Hepatic stellate cell (primary cell): Measurements from ENCODE around the gene RASSF8.
"Not testable (repeated sequence)": the region's sequence is repeated elsewhere in the genome, so short reads cannot be mapped to it uniquely, and the experiment has no call there.

Source experiments
- DNase-seq: peaks from one replicate; pipeline ENCODE4 v3.0.0; 2011; ENCODE audit warnings: low spot score

The RASSF8 gene

DNA sequence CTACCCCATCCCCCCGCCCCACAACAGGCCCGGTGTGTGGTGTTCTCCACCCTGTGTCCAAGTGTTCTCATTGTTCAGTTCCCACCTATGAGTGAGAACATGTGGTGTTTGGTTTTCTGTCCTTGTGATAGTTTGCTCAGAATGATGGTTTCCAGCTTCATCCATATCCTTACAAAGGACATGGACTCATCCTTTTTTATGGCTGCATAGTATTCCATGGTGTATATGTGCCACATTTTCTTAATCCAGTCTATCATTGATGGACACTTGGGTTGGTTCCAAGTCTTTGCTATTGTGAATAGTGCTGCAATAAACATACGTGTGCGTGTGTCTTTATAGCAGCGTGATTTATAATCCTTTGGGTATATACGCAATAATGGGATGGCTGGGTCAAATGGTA lies 98.8 kb downstream of the RASSF8 start:
- DNase-seq, result not testable (repeated sequence)

DNA sequence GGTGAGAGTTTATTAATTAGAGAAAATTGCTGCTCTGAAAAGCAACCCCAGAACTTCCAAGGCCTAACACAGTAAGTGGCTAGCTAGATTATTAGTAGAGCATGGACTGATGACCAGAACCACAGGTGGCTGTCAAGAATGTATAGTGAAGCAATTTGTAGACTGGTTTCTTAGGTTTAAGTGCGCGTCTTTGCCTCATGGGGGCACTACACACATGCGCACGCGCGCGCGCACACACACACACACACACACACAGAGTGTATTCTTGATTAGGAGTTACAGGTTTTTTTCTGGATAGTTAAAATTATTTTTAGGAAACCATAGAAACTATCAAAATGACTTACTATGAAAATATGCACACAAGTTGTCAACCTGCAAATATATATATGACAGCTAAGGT lies 99.8 kb downstream of the RASSF8 start:
- no peak for DNase-seq

DNA sequence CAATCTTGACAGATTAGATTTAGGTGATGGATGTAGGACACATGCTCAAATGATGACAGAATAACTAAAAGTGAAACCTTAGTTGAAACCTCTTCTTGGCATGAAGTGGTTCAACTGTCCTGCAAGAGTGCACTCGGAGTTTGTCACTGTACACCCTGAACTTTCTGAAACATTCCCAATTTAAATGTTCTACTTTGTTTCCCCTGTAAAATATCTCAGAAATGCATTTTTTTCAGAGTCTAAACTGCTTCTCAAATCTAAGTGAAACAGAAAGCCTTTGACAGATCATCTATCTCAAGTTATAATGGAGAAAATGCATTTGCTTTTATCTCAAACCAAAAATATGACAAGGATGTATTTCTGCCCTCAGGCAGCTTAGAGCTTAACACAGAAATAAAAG lies 100.3 kb downstream of the RASSF8 start:
- no peak for DNase-seq

DNA sequence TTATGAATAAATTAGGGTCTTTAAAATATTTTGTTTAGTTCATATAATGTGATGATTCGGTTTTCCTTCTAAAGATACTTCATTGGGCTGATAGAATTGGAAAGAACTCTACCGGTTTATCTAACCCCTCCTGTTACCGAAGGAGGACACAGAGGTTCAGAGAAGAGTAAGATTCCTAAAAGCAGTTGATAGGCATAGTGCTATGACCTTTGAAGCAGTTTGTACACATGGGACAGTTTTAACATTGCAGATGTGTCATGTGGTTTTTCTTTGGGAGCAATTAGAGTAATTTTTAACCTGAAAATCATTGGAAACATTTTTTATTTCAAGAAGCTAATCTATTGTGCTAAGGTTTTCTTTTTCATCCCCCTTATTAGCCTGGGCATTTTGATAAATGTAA lies 103.5 kb downstream of the RASSF8 start:
- no peak for DNase-seq

DNA sequence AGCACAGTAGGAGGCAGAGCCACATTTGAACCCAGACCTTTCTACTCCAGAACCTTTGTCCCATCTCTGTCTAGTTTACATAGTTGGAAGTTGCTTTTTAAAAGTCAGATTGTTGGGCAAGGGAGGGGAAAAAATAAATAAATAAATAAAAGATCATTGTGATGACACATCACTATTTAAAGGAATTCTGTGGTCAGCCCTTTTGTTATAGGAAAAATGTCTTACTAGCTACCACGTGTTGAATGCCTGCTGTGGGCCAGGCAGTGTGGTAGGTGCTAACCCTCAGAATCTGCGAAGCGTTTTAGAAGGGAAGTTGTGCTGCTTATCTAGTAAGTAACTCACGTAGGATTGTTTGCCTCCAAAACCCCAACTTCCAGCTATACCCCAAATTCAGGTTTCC lies 104.1 kb downstream of the RASSF8 start:
- DNase-seq, result peak; percentile 37

DNA sequence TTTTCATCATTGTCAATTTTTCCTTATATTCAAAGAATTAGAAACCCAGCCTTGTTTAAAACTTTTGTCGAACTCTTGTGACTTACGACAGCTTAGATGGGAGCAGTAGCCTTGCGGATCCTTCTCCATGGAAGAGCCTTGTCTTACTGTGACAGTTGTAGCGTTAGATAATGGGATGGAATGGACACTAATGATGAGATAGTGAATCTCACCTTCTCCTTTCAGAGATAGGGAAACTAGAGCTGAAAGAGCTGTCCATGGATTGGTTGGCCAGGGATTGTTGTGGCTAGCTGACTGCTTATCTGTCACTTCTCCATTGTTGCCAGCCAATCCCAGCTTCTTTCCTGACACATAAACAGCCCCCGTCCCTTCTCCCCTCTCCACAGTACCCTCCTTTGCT lies 107.0 kb downstream of the RASSF8 start:
- DNase-seq, result no peak

DNA sequence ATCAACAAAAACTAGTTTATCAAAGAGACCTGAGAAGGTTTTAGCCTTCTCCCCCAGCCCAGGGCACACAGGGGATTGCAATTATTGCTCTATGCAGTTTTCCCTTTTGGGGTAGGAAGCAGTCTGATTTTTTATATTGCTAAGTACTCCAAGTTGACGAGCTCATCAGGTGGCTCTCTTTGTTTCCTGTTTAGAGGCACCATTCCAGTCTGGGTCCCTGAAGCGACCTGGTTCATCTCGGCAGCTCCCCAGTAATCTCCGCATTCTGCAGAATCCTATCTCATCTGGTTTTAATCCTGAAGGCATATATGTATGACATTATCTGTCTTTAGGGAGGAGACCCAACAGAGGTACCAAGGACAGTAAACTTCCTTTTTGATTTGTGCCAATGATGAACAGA lies 110.0 kb downstream of the RASSF8 start:
- no peak for DNase-seq

DNA sequence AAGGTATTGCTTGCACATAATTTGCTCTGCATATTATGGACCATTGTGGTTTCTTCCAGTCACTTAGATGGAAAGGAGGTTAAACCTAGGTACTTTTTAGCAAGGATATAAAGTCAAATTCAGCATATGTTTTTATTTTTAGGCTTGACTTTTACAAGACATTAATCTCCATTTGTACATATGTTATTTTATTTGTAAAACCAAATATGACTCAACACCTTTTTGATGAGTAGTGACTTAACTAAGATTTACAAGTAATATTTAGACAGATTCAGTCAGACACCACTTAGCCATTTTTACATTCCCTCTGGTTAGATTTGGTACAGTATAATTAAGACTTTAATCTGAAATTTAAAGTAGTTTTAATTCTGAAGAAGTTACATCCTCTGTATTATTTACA lies 111.3 kb downstream of the RASSF8 start:
- no peak for DNase-seq

DNA sequence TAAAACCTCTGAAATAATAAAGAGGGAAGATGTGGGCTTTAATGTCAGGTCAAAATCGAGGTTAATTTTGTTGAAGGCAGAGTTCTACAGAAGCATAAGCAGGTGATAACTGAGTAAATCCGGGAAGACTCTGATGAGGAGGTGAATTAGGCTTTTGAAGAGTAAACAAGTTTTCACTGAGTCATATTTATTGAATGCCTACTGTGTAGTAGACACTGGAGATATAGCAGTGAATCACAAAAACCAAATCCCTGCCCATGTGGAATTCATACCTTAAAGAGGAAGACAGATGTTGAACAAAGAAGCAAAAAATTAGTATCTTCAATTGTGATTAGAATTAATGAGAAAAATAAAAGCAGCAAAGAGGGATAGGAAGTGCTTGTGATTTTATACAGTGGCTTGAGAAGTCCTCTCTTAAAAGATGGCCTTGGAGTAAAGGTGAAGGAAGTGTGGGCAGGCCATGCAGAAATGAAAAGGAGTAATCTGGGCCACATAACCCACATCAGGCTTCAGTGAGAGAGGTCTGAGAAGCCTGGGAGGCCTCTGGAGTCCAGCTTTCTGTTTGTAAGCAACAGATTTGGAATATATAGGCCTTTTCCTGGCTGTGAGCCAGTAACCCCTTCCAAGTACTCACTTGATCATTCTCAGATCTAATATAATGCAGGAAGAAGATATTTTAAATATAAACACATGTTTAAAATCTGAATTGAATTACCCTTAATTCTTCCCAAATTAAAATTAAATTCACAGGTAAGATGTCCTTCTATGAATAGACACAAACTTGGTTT lies 119.6 kb downstream of the RASSF8 start:
- no peak for DNase-seq

DNA sequence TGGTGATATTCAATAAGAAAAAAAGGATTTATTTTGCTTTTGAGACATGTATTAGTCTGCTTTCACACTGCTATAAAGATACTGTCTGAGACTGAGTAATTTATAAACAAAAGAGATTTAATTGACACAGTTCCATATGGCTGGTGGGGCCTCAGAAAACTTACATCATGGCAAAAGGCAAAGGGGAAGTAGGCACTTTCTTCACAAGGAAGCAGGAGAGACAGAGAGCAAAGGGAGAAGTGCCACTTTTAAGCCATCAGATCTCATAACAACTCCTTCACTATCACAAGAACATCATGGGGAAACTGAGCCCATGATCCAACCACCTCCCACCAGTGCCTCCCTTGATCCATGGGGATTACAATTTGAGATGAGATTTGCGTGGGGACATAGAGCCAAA lies 122.4 kb downstream of the RASSF8 start:
- no peak for DNase-seq

DNA sequence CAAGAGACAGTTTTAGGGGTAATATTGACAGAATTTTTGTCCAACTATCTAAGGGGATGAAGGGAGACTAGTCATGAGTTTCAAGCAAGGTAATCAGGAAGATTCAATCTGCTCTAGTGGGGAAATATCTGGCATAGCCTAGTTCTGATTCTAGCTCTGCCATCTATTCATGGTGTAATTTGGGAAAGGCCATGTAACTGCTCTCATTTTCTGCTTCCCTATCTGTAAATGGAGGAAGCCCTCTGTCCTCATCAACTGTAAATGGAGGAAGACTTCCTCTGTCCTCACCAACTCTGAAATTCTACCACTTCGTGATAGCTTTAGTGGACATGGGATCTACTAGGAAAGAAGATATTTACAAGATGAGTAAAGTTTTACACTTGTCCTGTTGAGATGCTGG lies 128.5 kb downstream of the RASSF8 start:
- no peak for DNase-seq

DNA sequence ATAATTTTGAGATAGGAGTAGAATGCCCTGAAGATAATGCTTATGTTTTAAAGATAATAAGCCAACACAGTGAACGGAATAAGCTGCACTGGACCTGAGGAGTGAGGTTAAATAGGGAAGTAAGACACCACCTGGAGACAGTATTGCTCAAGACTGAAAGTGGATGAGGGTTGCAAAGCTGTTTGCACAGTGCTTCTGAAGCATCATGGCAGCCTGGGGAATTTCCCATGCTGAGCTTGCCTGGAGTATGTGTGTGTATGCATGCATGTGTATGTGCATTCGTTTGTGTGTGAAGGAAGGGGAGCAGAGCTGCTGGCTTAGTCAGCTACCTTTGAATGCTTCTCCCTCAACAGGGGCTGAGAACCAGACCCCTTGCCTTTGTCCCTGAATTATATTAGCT lies 130.5 kb downstream of the RASSF8 start:
- DNase-seq, result no peak

DNA sequence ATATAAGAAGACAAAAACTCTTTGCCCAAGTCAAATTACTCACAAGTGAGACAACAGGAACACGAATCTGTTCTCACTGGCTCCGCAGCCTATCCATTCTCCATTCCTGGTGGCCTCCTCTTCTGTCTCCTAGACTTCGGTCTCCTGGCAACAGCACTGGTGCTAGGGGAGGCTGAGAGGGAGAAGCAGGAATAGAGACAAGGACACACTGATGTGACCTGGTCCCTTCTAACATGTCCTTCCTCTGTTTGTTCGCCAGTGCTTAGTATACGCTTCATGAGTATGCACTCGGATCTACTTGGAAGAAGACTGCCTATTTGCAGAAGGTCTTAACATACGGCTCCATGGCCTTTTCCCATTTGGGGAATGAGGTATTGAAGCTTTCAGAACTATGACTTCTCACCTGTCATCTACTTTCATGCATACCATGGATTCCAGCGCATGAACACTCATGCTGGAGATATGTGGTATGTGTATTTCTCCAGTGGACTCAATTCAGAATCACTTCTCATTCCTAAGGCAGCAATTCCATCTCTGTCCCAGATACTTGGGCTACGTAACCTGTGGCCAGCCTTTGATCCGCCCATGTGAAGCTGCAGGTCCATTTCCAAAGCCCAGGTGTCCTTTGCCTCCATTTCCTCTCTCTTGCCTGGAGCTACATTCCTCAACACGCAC lies 132.5 kb downstream of the RASSF8 start:
- no peak for DNase-seq

DNA sequence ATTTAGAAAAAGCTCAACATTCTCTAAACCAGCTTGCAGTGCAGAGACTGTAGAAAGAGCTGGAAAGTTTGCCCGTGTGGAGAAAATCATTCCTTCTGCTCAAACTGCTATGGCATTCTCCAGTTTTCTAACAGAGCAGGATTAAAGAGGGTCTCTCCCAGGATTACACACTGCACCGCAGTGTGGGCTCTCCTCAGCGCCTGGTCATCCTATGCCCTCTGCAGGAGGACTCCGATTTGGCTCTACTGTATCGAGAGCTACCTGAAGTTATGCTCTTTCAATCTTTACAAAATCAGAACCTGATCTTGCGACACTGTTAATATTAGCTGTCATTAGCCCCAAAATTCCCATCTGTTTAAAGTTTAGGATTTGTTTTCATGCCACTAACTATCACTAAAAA lies 133.3 kb downstream of the RASSF8 start:
- DNase-seq, result no peak

DNA sequence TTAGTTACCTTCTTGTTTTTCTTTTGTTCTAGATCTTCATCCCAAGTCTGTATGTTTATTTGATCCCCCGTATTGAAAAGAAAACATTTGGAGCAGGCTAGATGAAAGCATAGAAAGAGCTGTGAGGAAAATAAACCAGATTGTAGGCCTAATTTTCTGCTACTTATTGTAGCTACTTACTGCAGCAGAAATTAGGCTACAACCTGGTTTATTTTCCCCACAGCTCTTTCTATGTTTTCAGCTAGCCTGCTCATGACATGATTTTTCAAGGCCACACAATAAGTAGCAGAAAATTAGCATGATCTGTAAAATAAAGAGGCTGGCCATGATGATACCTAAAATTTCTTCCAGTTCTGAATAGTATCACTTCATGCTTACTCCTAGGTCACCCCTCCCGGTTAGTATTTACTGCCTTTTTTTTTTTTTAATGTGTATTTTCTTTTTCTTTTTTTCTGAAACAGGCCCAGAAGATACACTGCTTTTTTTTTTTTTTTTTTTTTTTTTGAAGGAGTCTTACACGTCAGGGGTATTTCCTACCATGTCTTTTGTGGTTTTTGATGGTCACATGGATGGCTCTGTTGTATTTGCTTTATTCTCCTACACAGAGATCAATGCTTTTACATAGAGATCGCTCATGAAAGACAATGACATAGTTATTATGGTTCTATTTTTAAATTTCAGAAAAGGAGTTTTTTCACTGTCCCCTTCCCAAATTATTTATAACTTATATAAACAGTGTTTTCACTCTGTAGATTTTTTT lies 134.0 kb downstream of the RASSF8 start:
- no peak for DNase-seq

DNA sequence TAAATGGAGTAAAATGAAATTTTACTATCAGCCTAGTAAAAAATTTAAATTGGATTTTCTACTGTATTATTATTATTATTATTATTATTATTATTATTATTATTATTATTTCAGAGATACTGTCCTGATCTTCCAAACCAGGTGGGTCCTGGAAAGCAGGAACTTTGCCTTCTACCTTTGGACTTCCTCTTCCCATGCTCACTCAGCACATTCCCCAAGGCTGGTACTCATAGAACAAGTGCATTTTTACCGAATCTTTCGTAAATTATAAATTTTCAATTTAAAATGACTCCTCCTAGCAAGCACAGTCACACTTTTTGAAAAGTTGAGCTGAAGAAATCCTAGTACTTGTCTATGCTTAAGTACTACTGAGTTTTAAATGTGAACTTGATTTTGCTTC lies 136.7 kb downstream of the RASSF8 start:
- DNase-seq, result no peak

DNA sequence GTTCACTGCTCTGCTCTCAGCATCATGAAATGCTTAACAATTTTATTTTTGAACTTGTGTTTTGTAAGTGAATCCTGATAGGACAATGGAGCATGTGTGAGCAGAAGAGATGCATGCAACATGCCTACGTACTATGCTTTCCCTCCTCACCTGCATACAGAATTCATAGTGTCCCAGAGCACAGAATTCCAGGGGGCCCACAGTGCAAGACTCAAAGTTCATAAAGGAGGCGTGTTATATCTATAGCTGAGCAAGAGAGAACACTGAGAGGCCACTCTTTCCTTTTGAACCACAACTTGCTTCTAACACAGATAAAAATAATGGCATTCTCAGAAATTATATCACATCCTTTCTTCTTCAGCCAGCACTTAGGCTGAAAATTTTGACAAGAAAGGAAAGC lies 137.6 kb downstream of the RASSF8 start:
- no peak for DNase-seq

DNA sequence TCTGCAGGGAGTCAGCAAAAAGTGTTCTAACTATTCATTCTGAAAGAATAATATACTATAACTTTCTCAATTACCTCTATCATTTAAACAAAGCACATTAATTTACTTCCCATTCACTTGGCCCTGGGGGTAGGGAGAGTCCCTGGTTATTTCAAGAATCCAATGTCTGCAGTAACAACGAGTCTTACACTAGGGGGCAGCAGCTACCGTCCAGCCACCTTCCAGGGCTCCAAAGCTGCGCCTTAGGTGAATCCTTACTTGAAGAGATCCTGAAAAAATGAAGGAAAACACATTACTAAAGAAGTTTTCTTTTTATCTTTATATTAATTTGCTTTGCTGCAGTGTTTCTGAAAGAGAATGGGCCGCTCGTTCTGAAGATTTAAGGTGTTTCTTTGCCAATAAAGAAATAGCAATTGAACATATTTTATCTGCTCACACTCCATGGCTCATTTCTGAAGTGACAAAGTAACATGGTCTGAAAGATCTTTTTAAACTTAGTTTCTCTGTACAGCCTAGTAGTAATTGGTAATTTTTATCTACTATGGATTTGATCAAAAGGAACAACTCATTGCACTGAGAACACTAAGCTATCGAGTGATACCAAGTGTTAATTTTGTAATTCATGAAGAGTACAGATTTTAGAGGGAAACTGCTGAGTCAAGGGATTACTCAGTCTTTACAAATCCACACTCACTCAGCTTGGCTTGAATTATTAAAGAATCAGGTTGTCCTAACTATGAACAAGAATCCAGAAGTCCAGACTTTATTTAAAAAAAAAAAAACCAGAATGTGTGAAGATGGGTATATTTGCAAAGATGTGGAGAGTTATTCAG lies 138.8 kb downstream of the RASSF8 start:
- peak; percentile 59 for DNase-seq

DNA sequence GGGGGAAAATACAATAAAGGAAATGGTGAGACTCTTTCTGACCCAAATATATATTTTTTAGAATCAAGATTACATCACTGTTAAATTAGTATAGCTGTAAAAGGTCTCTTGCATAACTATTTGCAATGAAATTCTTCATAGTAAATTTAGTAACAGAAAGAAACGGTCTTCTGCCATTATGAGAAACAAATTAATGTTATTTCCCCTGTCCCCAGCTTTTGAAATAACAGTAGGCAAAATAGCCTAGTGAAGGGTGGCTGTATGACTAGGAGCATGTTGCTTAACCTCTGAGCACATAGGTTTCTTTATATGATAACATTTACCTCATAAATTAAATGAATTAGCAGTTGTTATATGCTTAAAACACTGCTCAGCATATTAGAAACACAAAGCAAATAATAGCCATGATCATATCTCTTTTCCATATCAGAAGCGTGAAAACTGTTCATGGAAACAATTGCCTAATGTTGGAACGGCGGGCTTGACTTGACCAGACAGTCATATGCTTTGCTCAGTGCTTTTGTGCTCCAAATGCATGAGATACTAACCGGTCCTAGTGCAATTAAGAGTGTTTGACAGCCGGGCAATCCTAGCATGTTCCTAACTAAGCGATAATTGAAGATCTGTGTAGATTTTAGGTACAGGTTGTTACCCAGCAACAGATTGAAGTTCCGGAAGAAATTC lies 142.3 kb downstream of the RASSF8 start:
- no peak for DNase-seq

DNA sequence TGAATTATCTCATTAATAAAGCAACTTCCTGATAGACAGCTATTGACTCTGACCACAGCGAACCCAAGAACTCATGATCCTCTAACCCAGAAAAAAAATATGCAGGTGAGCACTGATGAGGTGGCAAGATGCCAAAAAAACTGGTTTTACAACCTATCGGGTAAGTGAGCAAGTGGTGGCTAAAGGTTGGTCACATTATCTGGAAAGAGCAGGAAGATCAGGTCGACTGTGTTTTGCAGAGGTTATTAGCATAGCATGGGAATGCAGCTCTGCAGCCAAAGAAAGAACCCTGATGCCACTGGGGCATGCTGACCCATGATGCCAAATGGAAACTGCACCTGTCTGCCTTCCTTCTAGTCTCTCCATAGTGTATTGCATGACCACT lies 142.9 kb downstream of the RASSF8 start:
- DNase-seq, result no peak

DNA sequence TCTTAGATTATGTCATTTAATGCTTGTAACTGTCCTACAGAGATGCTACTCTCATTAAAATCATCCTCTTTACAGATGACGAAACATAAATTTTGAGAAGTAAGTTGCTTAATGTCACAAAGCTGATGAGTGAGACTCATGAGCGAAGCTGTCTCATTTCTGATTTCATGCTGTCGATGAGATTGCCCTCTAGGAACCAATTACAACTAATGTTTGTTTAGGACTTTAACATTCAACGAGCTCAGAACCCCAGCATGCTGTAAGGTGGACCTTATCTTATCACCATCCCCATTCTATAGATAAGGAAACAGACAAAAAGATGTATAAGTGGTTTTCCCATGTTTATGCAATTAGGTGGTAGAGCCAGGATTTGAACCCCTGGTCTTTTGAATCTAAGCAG lies 143.3 kb downstream of the RASSF8 start:
- DNase-seq, result no peak

DNA sequence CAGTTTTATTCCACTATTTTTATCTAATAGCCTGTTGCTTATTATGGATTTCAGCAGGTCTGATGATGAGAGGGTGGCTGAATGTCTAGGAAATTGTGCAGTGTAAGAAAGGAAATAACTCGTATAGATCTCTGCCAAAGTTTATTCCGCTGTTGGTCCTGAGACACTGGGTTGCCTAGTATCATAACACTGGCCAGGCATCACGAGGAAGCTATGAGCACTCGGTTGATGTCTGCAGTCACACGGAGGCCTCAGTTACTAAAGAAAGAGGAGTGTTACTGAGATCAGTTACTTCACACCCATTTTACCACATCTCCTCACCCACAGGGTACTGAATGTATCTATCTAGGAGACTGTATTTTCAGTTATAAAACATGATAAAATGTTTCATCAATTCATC lies 144.5 kb downstream of the RASSF8 start:
- DNase-seq, result no peak
